Stimulated activated CD4-positive, alpha-beta T cell treated with anti-CD3 and anti-CD28 coated beads, Interleukin-1b, Interleukin-23, amount 100 ng/mL, for 1 hour (primary cell): ENCODE measurements around the gene ZSCAN5B.
"Not testable (repeated sequence)": the region's sequence is repeated elsewhere in the genome, so short reads cannot be mapped to it uniquely, and the experiment has no call there.

Experiments used
- DNase-seq, 2 donors: peaks; one replicate each; pipeline ENCODE4 v3.0.0-alpha.2; 2020; ENCODE audit warnings: low read depth in 2 of 2

The ZSCAN5B gene

DNA sequence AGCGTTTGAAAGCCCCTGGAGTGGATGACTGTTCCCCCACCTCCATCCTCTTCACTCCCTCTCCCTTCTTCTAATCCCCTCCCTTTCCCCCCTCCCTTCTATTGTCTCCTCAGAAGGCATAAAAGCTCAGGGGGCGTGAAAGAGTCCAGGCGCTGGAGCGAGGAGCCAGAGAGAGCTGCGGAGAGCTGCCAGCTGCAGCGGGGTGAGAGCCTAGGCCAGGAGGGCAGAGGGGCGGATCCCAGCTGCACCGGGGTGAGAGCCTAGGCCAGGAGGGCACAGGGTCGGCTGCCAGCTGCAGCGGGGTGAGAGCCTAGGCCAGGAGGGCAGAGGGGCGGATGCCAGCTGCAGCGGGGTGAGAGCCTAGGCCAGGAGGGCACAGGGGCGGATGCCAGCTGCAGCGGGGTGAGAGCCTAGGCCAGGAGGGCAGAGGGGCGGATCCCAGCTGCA lies 21.7 kb downstream of the ZSCAN5B start, which contains the start of gene GALP:
Gene GALP (plus strand): TSS at position 148 of the 447 bp plus-strand sequence. CDS start 1,101 bp downstream, outside the sequence.
- DNase-seq: not testable (repeated sequence)

DNA sequence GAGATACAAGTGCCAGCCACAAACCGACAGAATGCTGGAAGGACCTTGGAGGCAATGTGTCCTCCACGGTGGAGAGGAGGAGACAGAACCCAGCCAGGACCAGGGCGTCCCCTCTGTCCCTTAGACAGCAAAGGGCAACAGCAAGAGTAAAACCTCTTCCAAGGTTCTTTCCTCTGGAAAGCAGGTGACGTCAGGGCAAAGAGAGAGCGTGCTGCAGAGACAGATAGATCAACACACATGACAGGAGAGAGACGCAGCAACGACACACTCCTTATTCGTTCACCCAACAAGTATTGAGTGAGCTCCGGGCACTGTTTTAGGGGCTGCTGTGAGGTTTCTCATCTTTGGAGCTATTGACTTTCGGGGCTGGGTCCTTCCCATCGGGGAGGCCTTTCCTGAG lies 23.0 kb downstream of the ZSCAN5B start:
- DNase-seq: no peak

DNA sequence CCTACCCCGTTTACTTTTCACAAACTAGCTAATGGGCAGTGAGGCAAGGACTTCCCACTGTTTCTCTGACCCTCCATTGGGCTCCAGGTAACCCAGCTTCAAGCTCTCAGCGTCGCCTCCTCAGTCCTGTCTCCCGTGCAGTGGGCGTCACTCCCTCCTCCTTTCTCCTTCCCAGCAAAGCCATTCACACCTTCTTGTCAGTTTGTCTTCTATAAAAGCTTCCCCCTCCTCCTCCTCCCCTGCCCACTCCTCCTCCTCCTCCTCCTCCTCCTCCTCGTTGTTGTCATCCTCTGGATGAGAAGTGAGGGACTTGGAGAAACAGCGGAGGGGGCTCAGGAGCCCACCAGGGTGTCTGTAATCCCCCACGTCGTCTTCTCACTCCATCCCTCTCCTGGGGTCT lies 23.5 kb downstream of the ZSCAN5B start:
- no peak for DNase-seq

DNA sequence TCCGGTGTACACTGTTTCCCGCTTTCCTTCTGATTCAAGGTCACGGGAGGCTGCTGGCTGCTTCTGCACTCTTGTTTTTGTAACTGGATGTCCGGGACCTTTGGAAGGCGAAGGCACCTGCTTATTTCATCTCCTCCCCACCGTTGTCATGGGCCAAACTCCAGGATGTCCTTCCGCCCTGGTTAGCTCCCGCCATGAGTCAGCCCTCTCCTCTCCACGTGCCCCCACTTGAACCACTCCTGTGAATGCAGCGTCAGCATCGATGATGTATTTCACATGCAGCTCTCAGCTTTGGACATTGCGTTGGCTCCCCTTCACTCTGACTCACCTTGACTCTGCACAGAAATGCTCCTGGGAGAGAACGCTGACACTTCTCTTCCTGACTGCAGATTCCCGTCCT lies 27.3 kb downstream of the ZSCAN5B start:
- no peak for DNase-seq

DNA sequence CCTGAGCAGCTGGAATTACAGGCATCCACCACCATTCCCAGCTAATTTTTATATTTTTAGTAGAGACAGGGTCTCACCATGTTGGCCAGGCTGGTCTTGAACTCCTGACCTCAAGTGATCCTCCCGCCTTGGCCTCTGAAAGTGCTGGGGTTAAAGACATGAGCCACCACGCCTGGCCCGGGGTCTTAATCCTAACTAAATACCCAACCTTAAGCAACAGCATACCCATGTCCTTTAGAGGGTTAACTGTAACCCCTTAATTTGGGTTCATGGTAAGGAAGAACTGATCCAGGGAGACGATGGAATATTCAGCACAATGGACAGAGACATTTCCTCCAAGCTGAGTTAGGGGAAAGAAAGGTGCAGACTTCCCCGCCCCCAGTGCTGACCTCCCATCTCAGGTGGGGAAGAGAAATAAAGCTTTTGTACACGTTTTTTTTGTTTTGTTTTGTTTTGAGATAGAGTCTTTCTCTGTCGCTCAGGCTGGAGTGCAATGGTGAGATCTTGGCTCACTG lies 30.5 kb downstream of the ZSCAN5B start:
- no peak for DNase-seq

GRCh38 chr19:56163097-56163496 lies 34.5 kb downstream of the ZSCAN5B start:
- no peak for DNase-seq

- DNase-seq: no peak
Measured at GRCh38 chr19:56162258-56162657, 35.3 kb downstream of the ZSCAN5B start.

DNA sequence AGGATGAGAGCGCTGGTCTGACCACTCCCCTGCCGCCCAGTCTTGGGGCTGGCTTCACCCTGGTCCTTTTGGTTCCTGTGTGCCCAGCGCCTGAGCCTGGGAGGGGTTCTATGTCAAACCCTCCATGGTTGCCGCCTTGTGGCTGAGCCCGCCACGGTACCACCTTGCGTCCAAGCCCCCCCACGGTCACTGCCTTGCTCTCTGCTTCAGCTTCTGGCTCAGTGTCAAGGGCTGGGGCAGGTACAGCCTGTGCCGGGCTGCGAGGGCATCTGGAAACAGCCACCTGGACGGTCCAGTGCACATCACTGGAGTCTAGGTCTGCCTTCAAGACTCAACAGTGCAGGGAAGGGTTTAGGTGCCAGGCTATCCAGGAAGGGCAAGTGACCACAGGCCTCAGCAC lies 36.0 kb downstream of the ZSCAN5B start:
- no peak for DNase-seq

GRCh38 chr19:56159622-56160271 lies 37.8 kb downstream of the ZSCAN5B start:
- DNase-seq: no peak

- no peak for DNase-seq
Measured at GRCh38 chr19:56159009-56159559, 38.5 kb downstream of the ZSCAN5B start.

DNA sequence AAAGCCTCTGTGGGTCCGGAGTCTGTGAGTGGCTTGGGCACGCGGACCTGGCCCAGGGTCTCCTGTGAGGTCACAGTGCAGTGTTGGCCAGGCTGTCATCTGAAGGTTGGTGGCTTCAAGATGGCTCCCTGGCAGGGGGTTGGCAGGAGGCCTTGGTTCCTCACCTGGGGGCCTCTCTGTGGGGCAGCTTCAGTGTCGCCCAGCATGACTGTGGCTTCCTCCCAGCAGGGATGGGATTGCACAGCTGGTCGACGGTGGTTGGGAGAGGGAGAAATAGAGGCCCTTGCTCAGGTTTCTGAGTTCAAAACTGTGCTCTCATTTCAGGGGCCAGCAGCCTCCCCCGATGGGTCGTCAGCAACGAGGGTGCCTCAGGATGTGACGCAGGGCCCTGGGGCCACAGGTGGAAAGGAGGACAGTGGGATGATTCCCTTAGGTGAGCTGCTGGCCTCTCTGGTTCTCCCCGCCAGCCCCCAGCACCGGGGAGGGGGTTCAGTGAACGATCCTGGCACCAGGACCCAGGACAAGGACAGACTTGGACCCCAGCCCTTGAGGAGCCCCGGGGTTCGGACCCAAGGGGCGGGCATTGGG lies 39.3 kb downstream of the ZSCAN5B start:
- no peak for DNase-seq

- no peak for DNase-seq
Measured at GRCh38 chr19:56156768-56157167, 40.8 kb downstream of the ZSCAN5B start.

DNA sequence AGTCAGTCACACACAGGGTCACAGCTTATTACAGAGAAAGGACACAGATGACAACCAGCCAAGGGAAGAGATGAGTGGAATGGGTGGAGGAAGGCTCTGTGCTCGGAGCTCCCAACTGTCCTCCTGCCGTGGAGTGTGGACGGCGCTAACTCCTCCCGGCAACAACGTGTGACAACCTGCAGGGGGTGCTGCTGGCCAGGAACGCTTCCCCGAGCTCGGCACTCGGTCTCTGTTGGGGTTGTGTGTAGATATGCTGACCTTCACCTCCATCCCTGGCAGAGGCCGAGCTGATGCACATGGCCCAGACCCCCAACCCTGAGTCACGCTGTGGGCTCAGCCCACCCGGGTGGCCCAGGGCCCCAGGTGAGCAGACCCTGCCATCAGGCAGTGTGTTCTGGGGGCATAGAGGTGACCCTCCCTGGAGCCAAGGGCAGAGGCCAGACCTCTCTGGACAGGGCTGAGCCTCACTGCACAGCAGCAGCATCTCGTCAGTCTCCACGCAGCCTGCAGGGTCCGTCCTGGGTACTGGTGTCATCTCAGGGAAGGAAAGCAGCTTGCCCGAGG lies 42.4 kb downstream of the ZSCAN5B start:
- DNase-seq: no peak

DNA sequence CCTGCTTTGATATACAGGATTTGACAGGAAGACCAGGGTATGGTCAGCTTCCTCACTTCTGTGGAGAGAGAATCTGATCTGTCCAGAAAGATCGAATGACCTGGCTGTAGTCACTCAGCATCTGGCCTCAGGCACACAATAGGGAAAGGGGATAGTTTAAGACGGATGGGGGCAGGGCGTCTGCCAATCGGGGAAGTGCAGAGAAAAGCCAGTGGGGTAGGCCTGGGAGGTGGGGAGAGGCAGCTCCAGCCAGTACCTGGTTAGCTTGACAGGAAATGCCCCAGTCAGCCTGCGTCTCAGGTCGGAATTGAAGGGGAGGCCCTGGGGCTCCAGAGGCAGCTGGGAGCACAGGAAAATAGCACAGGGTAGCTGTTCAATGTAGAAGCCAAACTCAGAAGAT lies 44.1 kb downstream of the ZSCAN5B start:
- DNase-seq: no peak

GRCh38 chr19:56152644-56153043 lies 44.9 kb downstream of the ZSCAN5B start:
- no peak for DNase-seq

GRCh38 chr19:56150358-56150757 lies 47.2 kb downstream of the ZSCAN5B start:
- no peak for DNase-seq

- DNase-seq: no peak
Measured at GRCh38 chr19:56149656-56150038, 47.9 kb downstream of the ZSCAN5B start.

DNA sequence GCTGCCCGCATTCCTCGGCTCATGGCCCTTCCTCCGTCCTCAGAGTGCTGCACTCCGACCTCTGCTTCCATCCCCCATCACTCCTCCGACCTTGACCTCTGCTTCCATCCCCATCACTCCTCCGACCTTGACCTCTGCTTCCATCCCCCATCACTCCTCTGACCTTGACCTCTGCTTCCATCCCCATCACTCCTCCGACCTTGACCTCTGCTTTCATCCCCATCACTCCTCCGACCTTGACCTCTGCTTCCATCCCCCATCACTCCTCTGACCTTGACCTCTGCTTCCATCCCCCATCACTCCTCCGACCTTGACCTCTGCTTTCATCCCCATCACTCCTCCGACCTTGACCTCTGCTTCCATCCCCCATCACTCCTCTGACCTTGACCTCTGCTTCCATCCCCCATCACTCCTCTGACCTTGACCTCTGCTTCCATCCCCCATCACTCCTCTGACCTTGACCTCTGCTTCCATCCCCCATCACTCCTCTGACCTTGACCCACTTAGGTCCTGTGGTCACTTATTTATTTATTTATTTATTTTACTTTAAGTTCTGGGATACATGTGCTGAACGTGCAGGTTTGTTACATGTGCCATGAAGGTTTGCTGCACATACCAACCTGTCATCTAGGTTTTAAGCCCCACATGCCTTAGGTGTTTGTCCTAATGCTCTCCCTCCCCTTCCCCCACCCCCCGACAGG lies 48.5 kb downstream of the ZSCAN5B start:
- DNase-seq: not testable (repeated sequence)

DNA sequence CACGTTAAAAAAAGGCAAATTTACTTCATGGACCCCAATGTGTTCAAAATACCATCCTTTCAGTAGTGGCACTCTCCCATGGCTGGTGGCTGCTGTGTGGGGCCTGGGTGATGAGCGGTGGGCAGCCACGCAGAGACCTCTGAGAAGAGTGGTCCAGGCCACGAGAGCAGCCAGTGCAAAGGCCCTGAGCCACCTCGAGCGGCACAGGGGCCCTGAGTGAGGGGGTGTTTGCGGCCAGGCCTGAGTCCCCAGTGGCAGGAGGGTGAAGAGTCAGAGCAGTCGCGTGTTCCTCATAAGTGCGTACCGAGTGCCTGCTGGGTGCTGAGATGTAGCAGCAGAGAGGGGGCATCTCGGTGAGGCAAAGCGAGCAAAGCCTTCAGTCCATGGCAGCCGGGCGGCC lies 49.5 kb downstream of the ZSCAN5B start:
- no peak for DNase-seq

- DNase-seq: no peak
Measured at GRCh38 chr19:56147307-56147706, 50.3 kb downstream of the ZSCAN5B start.

DNA sequence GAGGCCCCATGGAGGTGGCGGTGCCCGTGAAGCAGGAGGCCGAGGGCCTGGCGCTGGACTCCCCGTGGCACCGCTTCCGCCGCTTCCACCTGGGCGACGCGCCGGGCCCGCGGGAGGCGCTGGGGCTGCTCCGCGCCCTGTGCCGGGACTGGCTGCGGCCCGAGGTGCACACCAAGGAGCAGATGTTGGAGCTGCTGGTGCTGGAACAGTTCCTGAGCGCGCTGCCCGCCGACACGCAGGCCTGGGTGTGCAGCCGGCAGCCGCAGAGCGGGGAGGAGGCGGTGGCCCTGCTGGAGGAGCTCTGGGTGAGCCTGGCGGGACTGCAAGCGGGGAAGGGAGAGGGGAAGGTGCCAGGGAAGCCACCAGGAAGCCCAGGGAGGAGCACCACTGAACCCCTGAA lies 50.7 kb downstream of the ZSCAN5B start:
- DNase-seq: no peak

GRCh38 chr19:56145698-56146097 lies 51.9 kb downstream of the ZSCAN5B start:
- no peak for DNase-seq
